HepG2 (cell line): ENCODE measurements around the gene DOCK1. TPM values are rescaled to one million over a fixed set of nuclear protein-coding genes. Genes with fewer than 3 reads are reported as not detected.

ENCODE experiments used
- ATAC-seq: fragments of 200-7000 bp; cut with Tn5 transposase; 3 replicates; pipeline ENCODE4 v1.9.1; 2020; ENCODE audit warnings: mild to moderate bottlenecking, moderate library complexity
- BruUV-seq: library from RNA; stranded (reverse); fragments of 400-500 nt; replicated peaks from 2 replicates; lab custom pipeline; 2021; lab: Mats Ljungman, UMichigan
- CTCF ChIA-PET: fragments of 300-600 bp; formaldehyde crosslinking; extraction: SDS; loops from one replicate; lab custom pipeline; 2021; ENCODE audit warnings: low total read pairs, inconsistent platforms, low intra/inter-chr PET ratio; lab: Yijun Ruan, JAX
- POLR2A ChIA-PET: fragments of 350-600 bp; sonication (Branson Sonifier 250); formaldehyde crosslinking; loops from one replicate; lab custom pipeline; 2020; ENCODE audit warnings: antibody characterized with exemption, inconsistent platforms; lab: Yijun Ruan, JAX
- DNase-seq: peaks from one replicate; pipeline ENCODE4 v3.0.0-alpha.2; 2015; ENCODE audit warnings: low spot score
- FAIRE-seq: peaks from 3 replicates; lab custom pipeline; 2011; peaks lifted over from hg19 to GRCh38; lab: Jason Lieb, UNC
- H2AFZ ChIP-seq: one replicate; pipeline ENCODE4 v1.6.1; 2011; ENCODE audit warnings: low read length, inconsistent platforms
- H3K27ac ChIP-seq: fragments of 300-600 bp; 3 replicates; pipeline ENCODE4 v1.8.0; 2011; ENCODE audit warnings: mixed run types, mild to moderate bottlenecking, mixed read lengths, low read length, inconsistent platforms; ENCODE audit not compliant: insufficient read depth; ENCODE audit errors: extremely low read length
- H3K27me3 ChIP-seq, 2 experiments: fragments of 200-600 bp in 1 of 2; 2 replicates in 1 of 2; 3 replicates in 1 of 2; pipeline versions ENCODE4 v1.6.0 to v1.8.0; 2011; ENCODE audit warnings: low read length in 2 of 2, mild to moderate bottlenecking in 2 of 2, moderate library complexity in 2 of 2, inconsistent platforms in 1 of 2; ENCODE audit not compliant: insufficient read depth in 2 of 2, control insufficient read depth in 1 of 2
- H3K36me3 ChIP-seq, 2 experiments: fragments of 200-600 bp in 1 of 2; replicated peaks in 1 of 2; 2 replicates in 1 of 2; 3 replicates in 1 of 2; pipeline versions ENCODE4 v1.5.1 to v1.8.0; 2011; ENCODE audit warnings: low read length in 2 of 2, inconsistent platforms in 1 of 2; ENCODE audit not compliant: insufficient read depth in 2 of 2, control insufficient read depth in 1 of 2
- H3K4me1 ChIP-seq: 2 replicates; pipeline ENCODE4 v1.5.1; 2012; ENCODE audit warnings: low read length, inconsistent platforms; ENCODE audit not compliant: insufficient read depth
- H3K4me2 ChIP-seq: 2 replicates; pipeline ENCODE4 v1.6.0; 2011; ENCODE audit warnings: low read depth, low read length, inconsistent platforms
- H3K4me3 ChIP-seq, 3 experiments: fragments of 200-600 bp in 1 of 3; sonication (generic), shearing (Covaris generic) in 1 of 3; replicated peaks in 1 of 3; 2 replicates each; pipeline ENCODE4 v1.5.1; 2011 to 2016; ENCODE audit warnings: low read length in 3 of 3, inconsistent platforms in 2 of 3, low read depth in 2 of 3, mild to moderate bottlenecking in 2 of 3, control low read depth in 1 of 3, mixed read lengths in 1 of 3; ENCODE audit not compliant: insufficient read depth in 1 of 3
- H3K79me2 ChIP-seq: one replicate; pipeline ENCODE4 v1.6.1; 2011; ENCODE audit warnings: low read length, inconsistent platforms; ENCODE audit not compliant: insufficient read depth
- H3K9ac ChIP-seq: 2 replicates; pipeline ENCODE4 v1.6.0; 2011; ENCODE audit warnings: mild to moderate bottlenecking, low read depth, low read length, inconsistent platforms; ENCODE audit not compliant: insufficient read depth
- H3K9me3 ChIP-seq: 2 replicates; pipeline ENCODE4 v1.5.1; 2012; ENCODE audit warnings: mild to moderate bottlenecking, low read length
- H4K20me1 ChIP-seq: 2 replicates; pipeline ENCODE4 v1.6.0; 2011; ENCODE audit warnings: inconsistent platforms, mild to moderate bottlenecking, low read length, moderate library complexity; ENCODE audit not compliant: insufficient read depth
- CBX2 ChIP-seq, 2 experiments: fragments of 200-600 bp in 1 of 2; sonication (generic); formaldehyde crosslinking in 1 of 2; IDR thresholded peaks; 2 replicates each; pipeline versions ENCODE4 v1.7.0 to v1.8.1; 2018 to 2022; ENCODE audit warnings: low read depth in 2 of 2, low read length in 1 of 2, mild to moderate bottlenecking in 1 of 2, missing genetic modification reagents in 1 of 2
- HINFP ChIP-seq: sonication (generic); formaldehyde crosslinking; IDR thresholded peaks from 2 replicates; pipeline ENCODE4 v1.4.0; 2020; ENCODE audit warnings: low read depth, mild to moderate bottlenecking, missing genetic modification reagents
- HOMEZ ChIP-seq: IDR thresholded peaks from 2 replicates; pipeline ENCODE4 v1.6.1; 2016; ENCODE audit warnings: low read depth
- JDP2 ChIP-seq: sonication (generic); formaldehyde crosslinking; IDR thresholded peaks from 2 replicates; pipeline ENCODE4 v1.8.1; 2022; ENCODE audit warnings: missing genetic modification reagents, borderline replicate concordance
- PRDM4 ChIP-seq: sonication (generic); formaldehyde crosslinking; IDR thresholded peaks from 2 replicates; pipeline ENCODE4 v1.9.0; 2021; ENCODE audit warnings: missing genetic modification reagents, borderline replicate concordance
- RFX3 ChIP-seq: IDR thresholded peaks from 2 replicates; pipeline ENCODE4 v1.6.1; 2016; ENCODE audit warnings: missing biosample characterization, missing genetic modification reagents
- RNF2 ChIP-seq: fragments of 450-650 bp; conservative IDR thresholded peaks from 2 replicates; pipeline ENCODE4 v1.6.1; 2016; ENCODE audit warnings: low read depth
- SSRP1 ChIP-seq: IDR thresholded peaks from 2 replicates; pipeline ENCODE4 v1.6.1; 2016; ENCODE audit warnings: control low read depth
- ZFY ChIP-seq: sonication (generic); formaldehyde crosslinking; IDR thresholded peaks from 2 replicates; pipeline ENCODE4 v1.4.0; 2020; ENCODE audit warnings: missing genetic modification reagents
- ZNF17 ChIP-seq: sonication (generic); formaldehyde crosslinking; IDR thresholded peaks from 2 replicates; pipeline ENCODE4 v1.5.0; 2020; ENCODE audit warnings: mild to moderate bottlenecking, missing genetic modification reagents
- ZNF337 ChIP-seq: sonication (generic); formaldehyde crosslinking; IDR thresholded peaks from 2 replicates; pipeline ENCODE4 v1.5.1; 2020; ENCODE audit warnings: missing genetic modification reagents, low read depth, mild to moderate bottlenecking, borderline replicate concordance
- ZNF367 ChIP-seq: sonication (generic); formaldehyde crosslinking; IDR thresholded peaks from 2 replicates; pipeline ENCODE4 v1.4.0; 2020; ENCODE audit warnings: missing genetic modification reagents, borderline replicate concordance
- ZNF557 ChIP-seq: sonication (generic); formaldehyde crosslinking; IDR thresholded peaks from 2 replicates; pipeline ENCODE4 v1.4.0; 2020; ENCODE audit warnings: missing genetic modification reagents
- ZUFSP ChIP-seq: sonication (generic); formaldehyde crosslinking; IDR thresholded peaks from 2 replicates; pipeline ENCODE4 v1.9.0; 2021; ENCODE audit warnings: missing genetic modification reagents, mild to moderate bottlenecking, borderline replicate concordance
- WGBS: methylation state at CpG from one replicate; pipeline ENCODE4 v1.1.6; 2017; ENCODE audit warnings: low lambda C conversion rate; 5-methylcytosine and 5-hydroxymethylcytosine counted together
- in situ Hi-C: cut with HindIII; loops from 2 replicates; pipeline ENCODE4 v1.10.0; 2017; ENCODE audit warnings: low pct_unique_long_range_greater_than_20kb; ENCODE audit not compliant: extremely low pct_ligation_motif_present
- intact Hi-C: fragments of 100-400 bp; cut with micrococcal nuclease; formaldehyde crosslinking; loops from one replicate; pipeline ENCODE4 v1.10.0; 2022; ENCODE audit not compliant: unreplicated experiment
- polyA plus RNA-seq, 8 experiments: library from polyadenylated mRNA; depleted of rRNA in 3 of 8; stranded (reverse) in 7 of 8; unstranded in 1 of 8; fragments of >200 nt; fragmentation: Illumina TruSeq in 4 of 8; extraction: Trizol in 4 of 8; gene quantifications; 2 replicates each; pipeline versions ENCODE4 v1.2.1 to v1.2.3, GENCODE V29; 2011 to 2016; ENCODE audit warnings: low read depth in 4 of 8, missing spikeins in 1 of 8, mixed read lengths in 1 of 8; ENCODE audit not compliant: insufficient read depth in 1 of 8
- total RNA-seq, 5 experiments: library from RNA; depleted of rRNA; stranded (reverse); fragments of >200 nt; fragmentation: Illumina TruSeq; extraction: Trizol; gene quantifications; 2 replicates each; pipeline ENCODE4 v1.2.3, GENCODE V29; 2016; ENCODE audit warnings: low read depth in 1 of 5

Gene DOCK1
- total and polyA plus RNA-seq, 2 of the 13 experiments (the other 11 are each of a cell fraction or from before 2014, with no cell fraction given) = 8.3 to 25.5 TPM

- TF ChIP-seq ZNF17 (CRISPR knock-in tag) (no peak), JDP2 (CRISPR knock-in tag) (no peak), ZUFSP (no peak)
Observed at GRCh38 chr10:127434006-127434405, 528.8 kb downstream of the DOCK1 start (continued).

- no peak overlapping the region for H3K4me3 ChIP-seq
- ChIA-PET CTCF (no interaction called here), POLR2A (no interaction called here)
- TF ChIP-seq ZNF557 (CRISPR knock-in tag) = no peak
- no peak for TF ChIP-seq HINFP
- no peak for TF ChIP-seq ZNF337 (CRISPR knock-in tag)
- TF ChIP-seq ZNF367 (CRISPR knock-in tag) = no peak
- TF ChIP-seq SSRP1 = no peak
- TF ChIP-seq RNF2 = no peak
- no peak for TF ChIP-seq RFX3 (CRISPR knock-in tag)
- TF ChIP-seq CBX2 (IDR thresholded peaks at IDR 0.05; ENCODE audit: low read depth, low read length) = no peak
- TF ChIP-seq CBX2 (CRISPR knock-in tag; IDR thresholded peaks at IDR 0.05; ENCODE audit: low read depth) = no peak
- TF ChIP-seq ZFY (CRISPR knock-in tag) = no peak
- TF ChIP-seq HOMEZ (CRISPR knock-in tag) = no peak
- no peak for TF ChIP-seq PRDM4 (CRISPR knock-in tag)
- no peak overlapping the region for H3K9ac ChIP-seq
- intact Hi-C loops = no loop called here
- no peak overlapping the region for H2AFZ ChIP-seq
- H3K27me3 ChIP-seq = no peaks in the 10 kb centered on the region
- BruUV-seq = no TSS peak
- DNase-seq = no peak
- no peak for FAIRE-seq
- H3K27ac ChIP-seq = no peak overlapping the region
- no peaks in the 10 kb centered on the region for H3K4me1 ChIP-seq
- H3K4me2 ChIP-seq = no peak overlapping the region
- WGBS = 96% methylated on average over 7 of the region's 7 CpGs
- H3K9me3 ChIP-seq = no peaks in the 10 kb centered on the region
- in situ Hi-C loops = no loop called here
- no peak for ATAC-seq
- peaks cover 6 to 15% of the 10 kb centered on the region in 2 experiments; a peak in 4 of 5 replicates for H3K36me3 ChIP-seq
- no peaks in the 10 kb centered on the region for H3K79me2 ChIP-seq
- no peaks in the 10 kb centered on the region for H4K20me1 ChIP-seq
Observed at GRCh38 chr10:127435246-127435645, 530.0 kb downstream of the DOCK1 start.
